Transverse colon (tissue), 4 donors: ENCODE data around the gene HPS3. TPM values are rescaled to one million over a fixed set of nuclear protein-coding genes. Genes with fewer than 3 reads are reported as not detected.

Source experiments
- DNase-seq: peaks from one replicate; pipeline ENCODE4 v3.0.0-alpha.2; 2019
- H3K27ac ChIP-seq, 4 donors: fragments of 200-600 bp; sonication (generic); 2 replicates each; pipeline ENCODE4 v1.5.1; 2016 to 2018; ENCODE audit warnings: inconsistent platforms in 4 of 4
- H3K27me3 ChIP-seq: fragments of 200-600 bp; sonication (generic); 2 replicates; pipeline ENCODE4 v1.5.1; 2017; ENCODE audit warnings: inconsistent platforms
- H3K36me3 ChIP-seq, 4 donors: fragments of 200-600 bp; sonication (generic); 2 replicates each; pipeline ENCODE4 v1.5.1; 2017 to 2019; ENCODE audit warnings: inconsistent platforms in 4 of 4
- H3K4me1 ChIP-seq, 4 donors: fragments of 200-600 bp; sonication (generic); 2 replicates each; pipeline ENCODE4 v1.5.1; 2017 to 2020; ENCODE audit warnings: inconsistent platforms in 4 of 4
- H3K4me3 ChIP-seq, 4 donors: fragments of 200-600 bp; sonication (generic); 1 replicate in 1 of 4; 2 replicates in 3 of 4; pipeline versions ENCODE4 v1.5.1 to v1.6.1; 2017 to 2019; ENCODE audit warnings: inconsistent platforms in 4 of 4
- H3K9me3 ChIP-seq, 2 donors: fragments of 200-600 bp; sonication (generic); 2 replicates each; pipeline ENCODE4 v1.5.1; 2017 to 2019; ENCODE audit warnings: inconsistent platforms in 2 of 2
- CTCF ChIP-seq, 5 experiments: fragments of 200-600 bp in 3 of 5; fragments of 450-650 bp in 2 of 5; sonication (generic) in 3 of 5; IDR thresholded peaks; 1 replicate in 2 of 5; 2 replicates in 3 of 5; pipeline ENCODE4 v1.5.1; 2016 to 2017; ENCODE audit warnings: antibody characterized with exemption in 5 of 5, inconsistent platforms in 3 of 5, mild to moderate bottlenecking in 2 of 5, moderate library complexity in 1 of 5
- EP300 ChIP-seq: sonication (generic); formaldehyde crosslinking; IDR thresholded peaks from one replicate; pipeline ENCODE4 v1.6.1; 2017; ENCODE audit warnings: antibody characterized with exemption, low read depth
- POLR2A ChIP-seq: fragments of 450-650 bp; IDR thresholded peaks from one replicate; pipeline ENCODE4 v1.6.1; 2016; ENCODE audit warnings: antibody characterized with exemption, mild to moderate bottlenecking, moderate library complexity
- POLR2AphosphoS5 ChIP-seq, 3 donors: sonication (generic); formaldehyde crosslinking; IDR thresholded peaks; one replicate each; pipeline ENCODE4 v1.6.1; 2016; ENCODE audit warnings: antibody characterized with exemption in 3 of 3
- WGBS, 2 donors: methylation state at CpG; one replicate each; pipeline ENCODE4 v1.1.5; 2018; ENCODE audit warnings: low coverage in 1 of 2; 5-methylcytosine and 5-hydroxymethylcytosine counted together
- in situ Hi-C, 4 donors: fragments of 200-750 bp; cut with MboI; loops; one replicate each; pipeline versions ENCODE4 v1.15.0 to v1.15.1; 2017; ENCODE audit warnings: low sequenced_read_pairs in 3 of 4, low pct_ligation_motif_present in 1 of 4, low pct_unique_long_range_greater_than_20kb in 1 of 4
- intact Hi-C: fragments of 100-400 bp; cut with DNase I; formaldehyde crosslinking; loops from one replicate; pipeline ENCODE4 v1.15.1; 2023; ENCODE audit warnings: low total_unique reads
- total RNA-seq, 4 donors: library from RNA; depleted of rRNA; stranded (reverse); fragments of >200 nt; gene quantifications; one replicate each; pipeline ENCODE4 v1.1.0, GENCODE V29; 2016

HPS3 gene
- total RNA-seq, 4 donors from 2014 or later: 10.0 to 20.2 (median 17.9) TPM

GRCh38 chr3:149197669-149198068 lies 68.2 kb downstream of the HPS3 start:
- Histone ChIP-seq H3K9me3 (no peaks in the 10 kb centered on the region), H3K4me1 (no peaks in the 10 kb centered on the region), H3K27ac (no peak overlapping the region), H3K27me3 (no peaks in the 10 kb centered on the region), H3K36me3 (no peaks in the 10 kb centered on the region), H3K4me3 (no peak overlapping the region)
- in situ Hi-C loops (no loop called here), intact Hi-C loops (no loop called here)
- no peak for DNase-seq
- 70 to 100% methylated on average over 1 to 5 of the region's 5 CpGs for WGBS, 2 donors
- TF ChIP-seq POLR2A (no peak), POLR2AphosphoS5 (IDR thresholded peaks at IDR 0.05) (no peak), EP300 (no peak), CTCF (IDR thresholded peaks at IDR 0.05) (no peak)

- Histone ChIP-seq H3K27ac (no peak overlapping the region), H3K9me3 (no peaks in the 10 kb centered on the region), H3K4me1 (no peaks in the 10 kb centered on the region), H3K27me3 (no peaks in the 10 kb centered on the region), H3K4me3 (no peak overlapping the region), H3K36me3 (no peaks in the 10 kb centered on the region)
- TF ChIP-seq EP300 (no peak), POLR2AphosphoS5 (IDR thresholded peaks at IDR 0.05) (no peak), CTCF (IDR thresholded peaks at IDR 0.05) (no peak)
- in situ Hi-C loops: no loop called here
- 74 to 83% methylated on average over 7 of the region's 7 CpGs for WGBS, 2 donors
- intact Hi-C loops: no loop called here
- DNase-seq: no peak
Measured at GRCh38 chr3:149198611-149199010, 69.2 kb downstream of the HPS3 start.

- TF ChIP-seq POLR2A (no peak), CTCF (IDR thresholded peaks at IDR 0.05) (no peak), POLR2AphosphoS5 (IDR thresholded peaks at IDR 0.05) (no peak), EP300 (no peak)
- no peaks in the 10 kb centered on the region for H3K27me3 ChIP-seq
- no peaks in the 10 kb centered on the region for H3K9me3 ChIP-seq
- in situ Hi-C loops (no loop called here), intact Hi-C loops (no loop called here)
- H3K4me3 ChIP-seq: no peak overlapping the region
- DNase-seq: no peak
- WGBS, 2 donors: 32 to 34% methylated on average over 2 to 4 of the region's 4 CpGs
- no peaks in the 10 kb centered on the region for H3K4me1 ChIP-seq
- H3K27ac ChIP-seq: no peak overlapping the region
- no peaks in the 10 kb centered on the region for H3K36me3 ChIP-seq
Measured at GRCh38 chr3:149199474-149199873, 70.0 kb downstream of the HPS3 start.

- Histone ChIP-seq H3K4me1 (no peaks in the 10 kb centered on the region), H3K4me3 (no peak overlapping the region), H3K27ac (no peak overlapping the region), H3K9me3 (no peaks in the 10 kb centered on the region), H3K27me3 (no peaks in the 10 kb centered on the region), H3K36me3 (no peaks in the 10 kb centered on the region)
- intact Hi-C loops: no loop called here
- TF ChIP-seq POLR2AphosphoS5 (IDR thresholded peaks at IDR 0.05): no peak
- no peak for TF ChIP-seq EP300
- no peak for TF ChIP-seq CTCF (IDR thresholded peaks at IDR 0.05)
- no peak for TF ChIP-seq POLR2A
- no peak for DNase-seq
- 66 to 86% methylated on average over 3 of the region's 3 CpGs for WGBS, 2 donors
- in situ Hi-C loops: no loop called here
Measured at GRCh38 chr3:149203758-149204157, 74.3 kb downstream of the HPS3 start.
